Raji (cell line): ENCODE results near the gene SSH3.
A peak's percentile ranks its signal among the peaks of the same experiment; 100 is the strongest.

Experiments used
- POLR2A ChIP-seq: IDR thresholded peaks from 2 replicates; pipeline ENCODE4 v1.6.1; 2011; ENCODE audit warnings: low read depth, low read length, control low read depth; ENCODE audit not compliant: insufficient read depth

The SSH3 gene

DNA sequence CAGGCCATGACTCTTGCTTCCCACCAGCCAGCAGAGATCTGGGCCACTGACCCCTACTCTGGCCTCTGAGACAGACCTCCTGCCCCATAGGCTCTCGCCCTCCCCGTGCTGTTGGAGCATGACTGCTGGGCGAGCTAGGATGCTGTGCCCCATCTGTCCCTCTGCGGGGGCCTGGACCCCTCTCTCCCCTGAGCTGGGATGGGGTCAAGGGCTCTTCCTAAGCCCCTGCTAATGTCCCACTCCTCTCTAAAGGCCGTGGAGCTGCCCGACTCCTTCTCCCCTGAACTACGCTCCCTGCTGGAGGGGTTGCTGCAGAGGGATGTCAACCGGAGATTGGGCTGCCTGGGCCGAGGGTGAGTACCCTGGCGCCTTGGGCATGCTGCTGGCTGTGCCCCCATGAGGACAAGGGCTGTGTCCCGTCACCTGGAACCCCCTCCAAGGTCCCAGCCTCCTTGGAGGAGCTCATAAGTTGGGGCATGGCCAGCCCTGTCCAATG is 20.4 kb upstream of the SSH3 start:
- no peak for TF ChIP-seq POLR2A

DNA sequence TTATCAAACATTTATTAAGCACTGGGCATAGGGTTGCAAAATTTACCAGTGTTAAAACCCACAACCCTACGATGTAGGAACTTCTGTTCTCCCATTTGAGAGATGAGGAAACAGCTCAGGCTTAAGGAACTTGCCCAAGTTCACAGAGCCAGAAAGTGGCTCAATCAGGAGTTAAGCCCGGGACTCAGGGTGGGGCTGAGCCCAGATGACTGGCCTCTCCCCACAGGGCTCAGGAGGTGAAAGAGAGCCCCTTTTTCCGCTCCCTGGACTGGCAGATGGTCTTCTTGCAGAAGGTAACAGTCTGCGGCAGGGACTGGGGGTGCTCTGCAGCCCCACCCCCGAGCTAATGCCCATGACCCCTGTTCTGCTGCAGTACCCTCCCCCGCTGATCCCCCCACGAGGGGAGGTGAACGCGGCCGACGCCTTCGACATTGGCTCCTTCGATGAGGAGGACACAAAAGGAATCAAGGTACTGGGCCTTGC is 19.8 kb upstream of the SSH3 start:
- TF ChIP-seq POLR2A, result no peak

DNA sequence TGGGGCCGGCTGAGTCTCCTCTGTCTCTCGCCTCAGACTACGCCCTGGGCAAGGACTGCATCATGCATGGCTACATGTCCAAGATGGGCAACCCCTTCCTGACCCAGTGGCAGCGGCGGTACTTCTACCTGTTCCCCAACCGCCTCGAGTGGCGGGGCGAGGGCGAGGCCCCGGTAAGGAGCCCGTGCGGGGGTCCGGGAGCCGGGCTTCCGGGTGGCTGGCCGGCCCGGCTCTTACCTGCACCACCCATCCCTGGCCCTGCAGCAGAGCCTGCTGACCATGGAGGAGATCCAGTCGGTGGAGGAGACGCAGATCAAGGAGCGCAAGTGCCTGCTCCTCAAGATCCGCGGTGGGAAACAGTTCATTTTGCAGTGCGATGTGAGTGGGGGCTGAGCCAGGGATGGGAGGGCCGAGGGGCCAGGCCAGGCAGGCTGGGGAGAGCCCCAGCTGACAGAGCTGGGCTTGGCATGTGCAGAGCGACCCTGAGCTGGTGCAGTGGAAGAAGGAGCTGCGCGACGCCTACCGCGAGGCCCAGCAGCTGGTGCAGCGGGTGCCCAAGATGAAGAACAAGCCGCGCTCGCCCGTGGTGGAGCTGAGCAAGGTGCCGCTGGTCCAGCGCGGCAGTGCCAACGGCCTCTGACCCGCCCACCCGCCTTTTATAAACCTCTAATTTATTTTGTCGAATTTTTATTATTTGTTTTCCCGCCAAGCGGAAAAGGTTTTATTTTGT is 18.4 kb upstream of the SSH3 start:
- TF ChIP-seq POLR2A, result no peak

DNA sequence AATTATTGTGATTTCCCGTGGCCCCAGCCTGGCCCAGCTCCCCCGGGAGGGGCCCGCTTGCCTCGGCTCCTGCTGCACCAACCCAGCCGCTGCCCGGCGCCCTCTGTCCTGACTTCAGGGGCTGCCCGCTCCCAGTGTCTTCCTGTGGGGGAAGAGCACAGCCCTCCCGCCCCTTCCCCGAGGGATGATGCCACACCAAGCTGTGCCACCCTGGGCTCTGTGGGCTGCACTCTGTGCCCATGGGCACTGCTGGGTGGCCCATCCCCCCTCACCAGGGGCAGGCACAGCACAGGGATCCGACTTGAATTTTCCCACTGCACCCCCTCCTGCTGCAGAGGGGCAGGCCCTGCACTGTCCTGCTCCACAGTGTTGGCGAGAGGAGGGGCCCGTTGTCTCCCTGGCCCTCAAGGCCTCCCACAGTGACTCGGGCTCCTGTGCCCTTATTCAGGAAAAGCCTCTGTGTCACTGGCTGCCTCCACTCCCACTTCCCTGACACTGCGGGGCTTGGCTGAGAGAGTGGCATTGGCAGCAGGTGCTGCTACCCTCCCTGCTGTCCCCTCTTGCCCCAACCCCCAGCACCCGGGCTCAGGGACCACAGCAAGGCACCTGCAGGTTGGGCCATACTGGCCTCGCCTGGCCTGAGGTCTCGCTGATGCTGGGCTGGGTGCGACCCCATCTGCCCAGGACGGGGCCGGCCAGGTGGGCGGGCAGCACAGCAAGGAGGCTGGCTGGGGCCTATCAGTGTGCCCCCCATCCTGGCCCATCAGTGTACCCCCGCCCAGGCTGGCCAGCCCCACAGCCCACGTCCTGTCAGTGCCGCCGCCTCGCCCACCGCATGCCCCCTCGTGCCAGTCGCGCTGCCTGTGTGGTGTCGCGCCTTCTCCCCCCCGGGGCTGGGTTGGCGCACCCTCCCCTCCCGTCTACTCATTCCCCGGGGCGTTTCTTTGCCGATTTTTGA is 17.5 kb upstream of the SSH3 start:
- no peak for TF ChIP-seq POLR2A

DNA sequence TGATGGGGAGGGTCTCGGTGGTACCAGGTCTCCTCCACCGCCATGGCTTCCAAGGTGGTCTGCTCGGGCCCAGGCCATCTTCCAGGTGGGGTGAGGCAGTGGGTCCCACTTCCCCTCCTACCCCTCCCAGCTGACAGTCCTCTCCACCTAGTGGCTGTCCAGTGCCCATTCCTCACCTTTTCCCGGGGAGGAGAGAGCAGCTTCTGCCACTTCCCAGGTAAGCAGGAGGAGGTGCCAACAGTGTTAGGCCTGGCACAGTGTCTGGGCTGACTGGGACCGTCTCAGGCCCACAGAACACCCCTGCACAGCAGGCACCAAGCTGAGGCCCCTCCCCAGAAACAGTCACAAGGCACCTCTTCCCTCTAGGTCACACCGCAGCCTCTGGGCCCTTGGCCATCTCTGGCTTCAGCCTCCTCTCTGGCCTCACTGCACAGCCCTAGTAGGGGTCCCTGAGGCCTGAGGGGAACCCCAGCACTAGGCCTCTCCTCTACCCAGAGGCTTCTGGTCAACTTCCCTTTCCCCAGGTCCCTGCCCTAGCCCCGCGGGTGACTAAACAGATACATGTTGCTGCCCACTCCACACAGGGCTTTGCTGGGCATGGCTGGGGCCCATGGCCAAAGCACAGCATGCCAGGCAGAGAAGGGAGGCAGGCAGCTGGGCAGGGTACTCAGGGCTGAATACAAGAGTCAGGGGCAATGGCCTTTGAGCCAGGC is 16.6 kb upstream of the SSH3 start:
- no peak for TF ChIP-seq POLR2A

DNA sequence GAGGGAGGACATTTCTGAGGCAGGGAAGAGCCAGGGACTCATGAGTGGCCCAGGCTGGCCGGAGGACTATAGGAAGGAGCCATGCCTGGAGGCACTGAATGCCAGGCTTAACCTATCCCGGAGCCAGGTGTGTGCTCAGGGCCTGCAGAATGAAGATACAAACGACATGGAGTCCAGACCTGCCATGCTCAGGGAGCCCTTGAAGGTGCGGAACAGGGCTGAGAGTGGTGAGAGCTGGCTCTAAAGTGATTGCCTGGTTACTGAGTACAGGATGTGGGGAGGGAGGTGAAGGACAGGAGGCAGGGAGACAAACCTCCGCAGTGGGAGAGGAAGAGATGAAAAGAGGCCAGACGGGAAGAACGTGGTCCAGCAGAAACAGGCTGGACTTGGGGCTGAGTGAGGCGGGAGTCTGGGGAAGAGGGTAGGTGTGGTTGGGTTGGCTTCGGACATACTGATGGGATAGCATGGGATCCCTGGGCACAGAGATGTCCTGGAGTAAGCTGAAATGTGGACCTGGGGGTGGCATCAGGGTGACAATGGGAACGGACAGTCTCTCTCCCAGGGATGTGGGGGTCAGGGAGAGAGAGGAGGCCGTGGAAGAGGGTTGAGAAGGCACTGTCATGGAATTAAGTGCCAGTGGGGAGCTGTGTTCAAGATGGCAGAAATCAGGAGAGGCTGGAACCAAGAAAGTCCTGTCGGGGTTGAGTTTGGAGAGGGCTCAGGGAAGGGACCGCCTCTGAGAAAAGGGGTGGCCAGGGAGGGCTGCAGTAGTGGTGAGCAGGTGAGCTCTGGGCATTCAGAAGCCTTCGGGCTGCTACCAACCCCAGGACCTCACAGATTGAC is 15.8 kb upstream of the SSH3 start:
- no peak for TF ChIP-seq POLR2A

DNA sequence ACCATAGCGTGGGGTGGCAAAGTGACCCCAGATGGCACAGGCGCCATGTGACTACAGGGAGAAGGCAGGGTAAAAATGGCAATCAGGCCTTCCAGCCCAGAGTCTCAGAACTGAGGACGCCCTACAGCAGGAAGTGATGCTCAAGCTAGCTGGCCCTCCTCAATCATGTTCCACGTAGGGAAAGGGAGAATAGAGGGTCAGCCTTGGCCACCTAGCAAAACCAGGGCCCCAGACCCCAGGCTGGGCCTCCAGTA is 15.2 kb upstream of the SSH3 start:
- TF ChIP-seq POLR2A, result no peak

DNA sequence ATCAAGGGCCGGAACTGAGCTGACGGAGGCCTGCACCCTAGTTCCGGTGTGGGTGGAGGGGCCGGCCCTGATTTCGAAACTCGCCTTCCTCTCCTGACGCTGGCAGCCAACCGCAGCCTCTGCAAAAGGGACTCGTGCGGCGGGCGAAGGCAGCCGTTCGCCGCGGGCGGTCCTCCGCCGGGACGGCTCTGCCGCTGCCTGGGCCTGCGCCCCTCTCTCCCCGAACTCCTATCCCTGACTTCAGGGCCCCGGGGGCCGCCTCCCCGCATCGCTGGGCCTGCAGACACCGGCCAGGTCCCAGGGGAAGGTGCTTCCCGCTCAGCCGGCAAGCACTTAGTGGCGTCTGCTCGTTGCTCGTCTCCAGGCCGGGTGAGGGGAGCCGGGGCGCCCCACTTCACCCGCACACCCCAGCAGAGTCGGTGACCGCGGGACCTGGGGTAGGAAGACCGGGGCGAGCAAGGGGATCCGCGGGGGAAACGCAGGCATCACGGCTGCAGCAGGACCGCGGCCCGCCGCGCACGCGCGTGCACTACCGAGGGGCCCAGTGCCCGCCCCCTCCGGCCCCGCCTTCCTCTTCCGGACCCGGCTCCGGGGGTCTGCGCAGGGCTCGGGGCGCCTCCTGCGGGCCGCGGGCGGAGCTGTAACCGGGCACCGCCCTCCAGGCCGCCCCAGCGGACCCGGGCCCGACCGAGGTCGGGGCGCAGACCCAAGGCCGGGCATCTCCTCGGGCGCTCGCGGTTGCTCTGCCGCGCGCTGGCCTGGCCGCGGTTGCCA is 14.7 kb upstream of the SSH3 start:
- TF ChIP-seq POLR2A, result peak; percentile 82

DNA sequence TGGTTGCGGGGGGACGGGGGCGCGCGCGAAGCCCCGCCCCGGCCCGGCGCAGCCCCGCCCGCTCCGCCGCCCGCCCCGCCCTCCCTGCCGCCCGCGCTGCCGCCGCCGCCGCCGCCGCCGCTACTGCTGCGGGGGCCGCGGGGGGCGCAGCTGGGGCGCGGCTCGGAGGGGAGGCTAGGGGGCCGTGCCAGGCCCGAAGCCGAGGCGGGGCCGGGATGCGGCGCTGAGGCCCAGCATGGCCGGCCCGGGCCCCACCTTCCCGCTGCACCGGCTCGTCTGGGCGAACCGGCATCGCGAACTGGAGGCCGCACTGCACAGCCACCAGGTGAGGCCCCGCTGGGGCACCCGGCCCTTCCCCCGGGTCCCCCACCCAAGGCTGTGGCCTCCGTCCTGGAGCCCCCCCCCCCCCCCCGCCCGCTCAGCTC is 14.1 kb upstream of the SSH3 start, which contains the start of gene ANKRD13D:
TSS of gene ANKRD13D (plus strand) at position 78 of the 425 bp plus-strand sequence. CDS start at position 236, 158 bp downstream.
- TF ChIP-seq POLR2A, result no peak

DNA sequence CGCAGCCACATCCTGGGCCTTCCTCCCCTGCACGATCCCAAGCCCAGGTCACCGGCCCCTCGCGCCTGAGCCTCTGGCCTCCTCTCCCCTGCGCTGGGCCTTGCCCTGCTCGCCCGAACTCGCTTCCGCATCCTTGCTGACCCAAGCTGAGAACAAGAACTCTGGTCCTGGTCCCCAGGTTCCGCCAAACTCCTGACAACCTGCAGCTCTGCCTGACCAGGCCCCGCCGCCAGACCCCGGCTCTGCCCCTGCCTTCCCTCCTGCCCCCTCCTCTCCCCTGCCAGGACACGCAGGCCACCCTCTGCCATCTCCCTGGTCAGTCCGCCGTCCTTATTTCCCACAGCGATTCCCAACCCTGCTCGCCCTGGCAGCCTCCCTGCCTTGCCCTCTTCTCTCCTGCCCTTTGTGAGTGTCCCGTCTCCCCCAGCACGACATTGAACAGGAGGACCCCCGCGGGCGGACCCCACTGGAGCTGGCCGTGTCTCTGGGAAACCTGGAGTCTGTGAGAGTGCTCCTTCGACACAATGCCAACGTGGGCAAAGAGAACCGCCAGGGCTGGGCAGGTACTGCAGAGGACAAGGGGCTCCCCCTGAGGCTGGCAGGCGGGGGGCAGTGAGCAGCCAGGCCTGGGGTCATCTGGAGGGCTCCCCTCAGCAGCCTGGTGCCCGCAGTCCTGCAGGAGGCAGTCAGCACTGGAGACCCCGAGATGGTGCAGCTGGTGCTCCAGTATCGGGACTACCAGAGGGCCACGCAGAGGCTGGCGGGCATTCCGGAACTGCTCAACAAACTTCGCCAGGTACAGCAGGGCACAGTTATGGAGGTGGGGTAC is 13.5 kb upstream of the SSH3 start:
- TF ChIP-seq POLR2A, result no peak

DNA sequence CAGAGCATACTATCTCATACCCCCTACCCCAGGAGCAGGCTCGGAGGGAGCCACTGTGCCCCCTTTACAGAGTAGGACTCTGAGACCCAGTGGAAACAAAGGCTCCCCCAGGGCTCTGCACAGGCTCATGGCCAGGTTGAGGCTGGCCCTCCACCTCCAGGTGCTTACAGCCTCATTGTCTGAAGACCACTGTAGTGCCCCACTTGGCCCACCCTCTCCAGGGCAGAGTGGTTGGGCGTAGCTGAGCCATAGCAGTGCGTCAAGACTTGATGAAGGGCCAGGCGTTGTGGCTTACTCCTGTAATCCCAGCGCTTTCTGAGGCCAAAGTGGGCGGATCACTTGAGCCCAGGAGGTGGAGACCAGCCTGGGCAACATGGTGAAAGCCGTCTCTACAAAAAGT is 12.5 kb upstream of the SSH3 start:
- TF ChIP-seq POLR2A, result no peak

DNA sequence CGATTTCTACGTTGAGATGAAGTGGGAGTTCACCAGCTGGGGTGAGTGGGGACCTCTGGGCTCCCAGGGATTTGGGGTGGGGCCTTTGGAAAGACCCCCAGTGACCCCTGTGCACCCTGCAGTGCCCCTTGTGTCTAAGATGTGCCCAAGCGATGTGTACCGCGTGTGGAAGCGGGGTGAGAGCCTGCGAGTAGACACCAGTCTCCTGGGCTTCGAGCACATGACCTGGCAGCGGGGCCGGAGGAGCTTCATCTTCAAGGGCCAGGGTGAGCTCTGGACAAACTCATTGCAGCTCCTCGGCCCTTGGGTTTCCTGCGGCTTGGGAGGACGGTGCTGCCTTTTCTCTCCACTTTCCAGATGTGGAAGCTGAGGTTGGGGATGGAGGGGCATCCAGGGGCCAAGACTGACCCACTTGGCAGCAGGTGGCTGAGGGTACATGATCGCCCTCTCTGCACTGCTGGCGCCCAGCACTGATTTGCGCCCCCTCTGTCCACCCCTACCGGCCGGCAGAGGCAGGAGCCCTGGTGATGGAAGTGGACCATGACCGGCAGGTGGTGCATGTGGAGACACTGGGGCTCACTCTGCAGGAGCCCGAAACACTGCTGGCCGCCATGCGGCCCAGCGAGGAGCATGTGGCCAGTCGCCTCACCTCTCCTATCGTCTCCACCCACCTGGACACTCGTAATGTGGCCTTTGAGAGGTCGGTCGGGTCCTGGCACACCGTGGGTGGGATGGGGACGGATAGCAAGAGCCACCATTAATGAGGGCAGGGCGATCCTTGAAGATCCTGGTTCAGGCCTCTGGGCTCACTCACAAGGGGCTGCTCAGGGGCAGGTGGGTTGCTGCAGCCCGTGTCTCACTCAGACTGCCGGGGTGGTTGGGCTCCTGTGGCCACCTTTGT is 11.6 kb upstream of the SSH3 start:
- TF ChIP-seq POLR2A, result no peak
